Esophagus (tissue), 2 donors: Measurements from ENCODE around the gene TIMELESS. TPM values are rescaled to one million over a fixed set of nuclear protein-coding genes. Genes with fewer than 3 reads are reported as not detected.

ENCODE experiments used
- H3K27ac ChIP-seq, 2 donors: one replicate each; pipeline ENCODE4 v1.5.1; 2013; ENCODE audit warnings: low read depth in 2 of 2, mild to moderate bottlenecking in 2 of 2, inconsistent platforms in 1 of 2, low read length in 1 of 2, moderate library complexity in 1 of 2
- H3K27me3 ChIP-seq, 2 donors: one replicate each; pipeline ENCODE4 v1.6.1; 2013; ENCODE audit warnings: low read length in 2 of 2, control low read depth in 1 of 2, mild to moderate bottlenecking in 1 of 2; ENCODE audit not compliant: insufficient read depth in 2 of 2, control insufficient read depth in 1 of 2
- H3K36me3 ChIP-seq, 2 donors: one replicate each; pipeline ENCODE4 v1.6.1; 2013; ENCODE audit warnings: low read length in 1 of 2; ENCODE audit not compliant: control insufficient read depth in 2 of 2, insufficient read depth in 2 of 2
- H3K4me1 ChIP-seq, 2 donors: one replicate each; pipeline ENCODE4 v1.6.1; 2013; ENCODE audit warnings: low read length in 1 of 2; ENCODE audit not compliant: control insufficient read depth in 2 of 2, insufficient read depth in 2 of 2
- H3K4me3 ChIP-seq, 2 donors: one replicate each; pipeline ENCODE4 v1.5.1; 2013; ENCODE audit warnings: low read length in 2 of 2, mild to moderate bottlenecking in 2 of 2, low read depth in 1 of 2, moderate library complexity in 1 of 2
- H3K9me3 ChIP-seq, 2 donors: one replicate each; pipeline ENCODE4 v1.6.1; 2013; ENCODE audit warnings: mild to moderate bottlenecking in 2 of 2, low read depth in 1 of 2, low read length in 1 of 2, moderate library complexity in 1 of 2; ENCODE audit not compliant: control insufficient read depth in 2 of 2, insufficient read depth in 1 of 2
- WGBS, 2 donors: extraction: QIAGEN DNeasy Blood & Tissue Kit; methylation state at CpG; one replicate each; pipeline ENCODE4 v1.1.7; 2013; 5-methylcytosine and 5-hydroxymethylcytosine counted together
- polyA plus RNA-seq, 2 donors: library from polyadenylated mRNA; stranded (reverse); fragments of 200-250 nt; gene quantifications; one replicate each; pipeline ENCODE4 v1.2.3, GENCODE V29; 2013
- donor health status: healthy with polysubstance abuse.
- donor health status: Bipolar disorder and iron deficiency.

TIMELESS gene
- polyA plus RNA-seq, 2 donors = 9.2 TPM

- Histone ChIP-seq H3K4me3 (peak overlapping the region; percentile 42 to 56), H3K4me1 (peaks cover 0 to 12% of the 10 kb centered on the region in 2 donors), H3K27ac (no peak overlapping the region), H3K36me3 (no peaks in the 10 kb centered on the region), H3K27me3 (no peaks in the 10 kb centered on the region), H3K9me3 (no peaks in the 10 kb centered on the region)
- 6 to 8% methylated on average over 38 to 44 of the region's 44 CpGs for WGBS, 2 donors
Measured at GRCh38 chr12:56487448-56488040, 38.3 kb upstream of the TIMELESS start.

- Histone ChIP-seq H3K27me3 (no peaks in the 10 kb centered on the region), H3K4me1 (peaks cover 0 to 12% of the 10 kb centered on the region in 2 donors), H3K9me3 (no peaks in the 10 kb centered on the region), H3K36me3 (no peaks in the 10 kb centered on the region), H3K4me3 (no peak overlapping the region), H3K27ac (no peak overlapping the region)
- 85 to 88% methylated on average over 12 of the region's 12 CpGs for WGBS, 2 donors
Measured at GRCh38 chr12:56486694-56487093, 37.5 kb upstream of the TIMELESS start.

DNA sequence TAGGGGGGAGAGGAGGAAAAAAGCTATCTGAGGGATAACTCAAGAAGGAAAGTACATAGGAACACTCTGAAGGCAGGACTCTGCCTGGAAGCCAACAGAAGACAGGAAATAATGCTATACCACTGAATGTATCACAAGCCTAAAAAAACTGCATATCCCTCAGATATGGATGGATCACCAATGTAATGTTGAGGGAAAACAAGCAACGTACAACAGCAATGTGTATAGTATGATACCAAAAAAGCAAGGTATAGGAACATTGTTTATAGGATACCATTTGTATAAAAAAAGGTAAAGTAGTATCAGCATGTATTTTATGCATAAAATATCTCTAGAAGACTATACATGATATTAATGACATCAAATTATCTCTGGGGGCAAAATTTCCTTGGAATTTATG lies 35.3 kb upstream of the TIMELESS start:
- Histone ChIP-seq H3K4me1 (peaks cover 0 to 13% of the 10 kb centered on the region in 2 donors), H3K36me3 (no peaks in the 10 kb centered on the region), H3K27ac (no peak overlapping the region), H3K9me3 (no peaks in the 10 kb centered on the region), H3K27me3 (no peaks in the 10 kb centered on the region), H3K4me3 (no peak overlapping the region)
- WGBS, 2 donors = 81 to 85% methylated on average over 1 of the region's 1 CpG

DNA sequence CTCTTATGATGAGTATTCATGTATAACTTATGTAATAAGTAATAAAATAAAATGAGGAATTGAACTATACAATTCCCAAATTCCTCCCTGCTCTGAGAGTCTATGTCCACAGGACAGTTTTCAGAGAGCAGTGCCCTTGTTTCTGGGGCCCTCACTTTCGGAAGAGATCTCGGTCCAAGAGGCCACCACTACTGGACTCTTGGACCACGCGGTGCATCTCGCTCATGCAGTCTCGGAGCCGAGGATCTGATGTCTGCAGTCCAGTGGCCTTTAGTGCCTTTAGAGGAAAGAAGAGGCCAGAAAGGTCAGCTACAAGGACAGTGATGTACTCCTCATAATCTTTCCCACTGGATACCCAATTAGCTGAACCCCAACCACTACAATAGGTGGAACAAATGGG lies 30.4 kb upstream of the TIMELESS start:
- H3K27me3 ChIP-seq = no peaks in the 10 kb centered on the region
- H3K9me3 ChIP-seq = no peaks in the 10 kb centered on the region
- H3K4me3 ChIP-seq = no peak overlapping the region
- H3K4me1 ChIP-seq = peaks cover 0 to 4% of the 10 kb centered on the region in 2 donors
- no peak overlapping the region for H3K27ac ChIP-seq
- H3K36me3 ChIP-seq = peaks cover under 1 to 3% of the 10 kb centered on the region in 2 donors
- WGBS, 2 donors = 94 to 95% methylated on average over 7 of the region's 7 CpGs

- no peak overlapping the region for H3K27ac ChIP-seq
- H3K4me1 ChIP-seq = peaks cover 0 to 4% of the 10 kb centered on the region in 2 donors
- 83 to 87% methylated on average over 6 of the region's 6 CpGs for WGBS, 2 donors
- H3K9me3 ChIP-seq = no peaks in the 10 kb centered on the region
- no peaks in the 10 kb centered on the region for H3K27me3 ChIP-seq
- H3K4me3 ChIP-seq = no peak overlapping the region
- peaks cover 4% of the 10 kb centered on the region in 2 donors for H3K36me3 ChIP-seq
Measured at GRCh38 chr12:56477521-56478225, 28.4 kb upstream of the TIMELESS start.

GRCh38 chr12:56476972-56477432 lies 27.8 kb upstream of the TIMELESS start:
- Histone ChIP-seq H3K36me3 (peaks cover 4% of the 10 kb centered on the region in 2 donors), H3K4me1 (peaks cover 0 to 4% of the 10 kb centered on the region in 2 donors), H3K4me3 (no peak overlapping the region), H3K27ac (no peak overlapping the region), H3K9me3 (no peaks in the 10 kb centered on the region), H3K27me3 (no peaks in the 10 kb centered on the region)
- 79 to 85% methylated on average over 1 of the region's 1 CpG for WGBS, 2 donors

- 76 to 89% methylated on average over 6 of the region's 6 CpGs for WGBS, 2 donors
- Histone ChIP-seq H3K9me3 (no peaks in the 10 kb centered on the region), H3K27me3 (no peaks in the 10 kb centered on the region), H3K4me3 (no peak overlapping the region), H3K4me1 (peaks cover 0 to 4% of the 10 kb centered on the region in 2 donors), H3K36me3 (peaks cover 4% of the 10 kb centered on the region in 2 donors), H3K27ac (no peak overlapping the region)
Measured at GRCh38 chr12:56476143-56476542, 26.9 kb upstream of the TIMELESS start.

DNA sequence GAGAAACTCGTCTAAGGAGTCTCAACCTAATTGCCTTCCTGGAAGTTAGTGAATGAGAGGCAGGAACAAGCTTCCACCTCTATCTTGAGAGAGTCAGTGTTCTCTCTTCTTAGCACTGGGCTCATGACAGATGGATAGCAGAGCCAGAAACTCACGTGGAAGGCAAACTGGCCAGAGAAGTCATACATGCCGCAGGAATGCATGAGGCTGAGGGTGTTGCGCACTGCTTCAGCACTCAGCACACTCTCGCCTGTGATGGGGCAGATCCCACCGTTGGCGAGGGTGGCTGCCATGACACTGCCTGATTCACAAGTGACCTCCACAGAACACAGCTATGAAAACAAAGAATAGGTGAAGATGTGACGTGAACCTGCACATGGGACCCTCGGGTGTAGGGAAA lies 25.2 kb upstream of the TIMELESS start:
- 93 to 96% methylated on average over 9 of the region's 9 CpGs for WGBS, 2 donors
- H3K27ac ChIP-seq = no peak overlapping the region
- H3K36me3 ChIP-seq = peaks cover 4% of the 10 kb centered on the region in 2 donors
- no peak overlapping the region for H3K4me3 ChIP-seq
- H3K4me1 ChIP-seq = peaks cover 0 to 8% of the 10 kb centered on the region in 2 donors
- H3K9me3 ChIP-seq = no peaks in the 10 kb centered on the region
- no peaks in the 10 kb centered on the region for H3K27me3 ChIP-seq

- Histone ChIP-seq H3K27me3 (no peaks in the 10 kb centered on the region), H3K9me3 (no peaks in the 10 kb centered on the region), H3K4me3 (peak overlapping the region; percentile 66 to 75), H3K36me3 (no peaks in the 10 kb centered on the region), H3K4me1 (peaks cover 0 to 10% of the 10 kb centered on the region in 2 donors), H3K27ac (peak overlapping the region; percentile 89)
- 35 to 38% methylated on average over 19 of the region's 19 CpGs for WGBS, 2 donors
Measured at GRCh38 chr12:56469007-56469930, 20.0 kb upstream of the TIMELESS start.
